ENCODE results near the gene OTOA.

- TF ChIP-seq POLR2A (IDR thresholded peaks at IDR 0.05): no peak
- TF ChIP-seq CTCF (IDR thresholded peaks at IDR 0.05): no peak
- no peak for TF ChIP-seq EP300 (IDR thresholded peaks at IDR 0.05)
These were observed 63.6 kb downstream of the OTOA start for GRCh38 chr16:21727344-21727743.

Data from ovary (tissue), 3 donors.